ENCODE results near the gene HIGD1B. TPM values are rescaled to one million over a fixed set of nuclear protein-coding genes. Genes with fewer than 3 reads are reported as not detected.
A peak's percentile ranks its signal among the peaks of the same experiment; 100 is the strongest.

The HIGD1B gene
- total RNA-seq, 1 donor from 2014 or later: not detected

GRCh38 chr17:44878627-44879221, 31.0 kb downstream of the HIGD1B start:
- no peak for DNase-seq (ENCODE audit: low spot score, unreplicated experiment)
- H3K9me3 Mint-ChIP-seq (ENCODE audit: low read depth): no peaks in the 10 kb centered on the region
- no peaks in the 10 kb centered on the region for H3K4me1 Mint-ChIP-seq (ENCODE audit: low read depth)
- TF ChIP-seq CTCF (IDR thresholded peaks at IDR 0.05; ENCODE audit: unreplicated experiment): peak; percentile 62
- H3K27me3 Mint-ChIP-seq: no peaks in the 10 kb centered on the region
- H3K36me3 Mint-ChIP-seq (ENCODE audit: insufficient read depth): peaks cover 25% of the 10 kb centered on the region
- H3K27ac Mint-ChIP-seq: no peak overlapping the region
- no peak overlapping the region for H3K4me3 Mint-ChIP-seq (ENCODE audit: low read depth)

GRCh38 chr17:44879376-44879775, 31.7 kb downstream of the HIGD1B start:
- H3K4me3 Mint-ChIP-seq (ENCODE audit: low read depth): no peak overlapping the region
- no peak for TF ChIP-seq CTCF (IDR thresholded peaks at IDR 0.05; ENCODE audit: unreplicated experiment)
- H3K4me1 Mint-ChIP-seq (ENCODE audit: low read depth): no peaks in the 10 kb centered on the region
- H3K9me3 Mint-ChIP-seq (ENCODE audit: low read depth): no peaks in the 10 kb centered on the region
- DNase-seq (ENCODE audit: low spot score, unreplicated experiment): no peak
- H3K36me3 Mint-ChIP-seq (ENCODE audit: insufficient read depth): peaks cover 23% of the 10 kb centered on the region
- H3K27ac Mint-ChIP-seq: no peak overlapping the region
- no peaks in the 10 kb centered on the region for H3K27me3 Mint-ChIP-seq

GRCh38 chr17:44880062-44880461, 32.4 kb downstream of the HIGD1B start:
- no peak overlapping the region for H3K27ac Mint-ChIP-seq
- H3K36me3 Mint-ChIP-seq (ENCODE audit: insufficient read depth): peaks cover 24% of the 10 kb centered on the region
- H3K27me3 Mint-ChIP-seq: no peaks in the 10 kb centered on the region
- no peaks in the 10 kb centered on the region for H3K4me1 Mint-ChIP-seq (ENCODE audit: low read depth)
- DNase-seq (ENCODE audit: low spot score, unreplicated experiment): no peak
- no peak overlapping the region for H3K4me3 Mint-ChIP-seq (ENCODE audit: low read depth)
- no peaks in the 10 kb centered on the region for H3K9me3 Mint-ChIP-seq (ENCODE audit: low read depth)
- TF ChIP-seq CTCF (IDR thresholded peaks at IDR 0.05; ENCODE audit: unreplicated experiment): no peak

- Mint-ChIP-seq H3K36me3 (ENCODE audit: insufficient read depth) (peaks cover 22% of the 10 kb centered on the region), H3K27me3 (no peaks in the 10 kb centered on the region), H3K4me3 (ENCODE audit: low read depth) (no peak overlapping the region), H3K9me3 (ENCODE audit: low read depth) (no peaks in the 10 kb centered on the region), H3K27ac (no peak overlapping the region), H3K4me1 (ENCODE audit: low read depth) (no peaks in the 10 kb centered on the region)
- DNase-seq (ENCODE audit: low spot score, unreplicated experiment): no peak
- no peak for TF ChIP-seq CTCF (IDR thresholded peaks at IDR 0.05; ENCODE audit: unreplicated experiment)
Measured at GRCh38 chr17:44881145-44881544, 33.5 kb downstream of the HIGD1B start.

- Mint-ChIP-seq H3K27me3 (no peaks in the 10 kb centered on the region), H3K36me3 (ENCODE audit: insufficient read depth) (peaks cover 15% of the 10 kb centered on the region), H3K4me1 (ENCODE audit: low read depth) (no peaks in the 10 kb centered on the region), H3K4me3 (ENCODE audit: low read depth) (no peak overlapping the region), H3K9me3 (ENCODE audit: low read depth) (no peaks in the 10 kb centered on the region), H3K27ac (no peak overlapping the region)
- DNase-seq (ENCODE audit: low spot score, unreplicated experiment): no peak
- TF ChIP-seq CTCF (IDR thresholded peaks at IDR 0.05; ENCODE audit: unreplicated experiment): no peak
Measured at GRCh38 chr17:44884941-44885340, 37.3 kb downstream of the HIGD1B start.

Data from progenitor cell of endocrine pancreas (in vitro differentiated cells).